Lower leg skin (tissue), 3 donors: Measurements from ENCODE around the gene ADA.

Source experiments
- CTCF ChIP-seq, 3 donors: fragments of 450-650 bp; IDR thresholded peaks; one replicate each; pipeline ENCODE4 v1.5.1; 2016; ENCODE audit warnings: antibody characterized with exemption in 3 of 3, mild to moderate bottlenecking in 3 of 3, moderate library complexity in 2 of 3
- POLR2A ChIP-seq, 2 donors: fragments of 450-650 bp; IDR thresholded peaks; one replicate each; pipeline ENCODE4 v1.6.1; 2016 to 2017; ENCODE audit warnings: antibody characterized with exemption in 2 of 2, mild to moderate bottlenecking in 1 of 2, moderate library complexity in 1 of 2

GRCh38 chr20:44650771-44651433, 597 bp downstream of the ADA start:
- TF ChIP-seq CTCF (IDR thresholded peaks at IDR 0.05) (no peak), POLR2A (IDR thresholded peaks at IDR 0.05) (no peak)
